Iris pigment epithelial cell (primary cell): ENCODE data around the gene SFR1.
A peak's percentile ranks its signal among the peaks of the same experiment; 100 is the strongest.

Source experiments
- DNase-seq: peaks from one replicate; pipeline ENCODE4 v3.0.0-alpha.2; 2011; ENCODE audit warnings: low read depth

SFR1 gene

GRCh38 chr10:104104926-104105325, 17.0 kb upstream of the SFR1 start:
- DNase-seq: peak; percentile 44

DNA sequence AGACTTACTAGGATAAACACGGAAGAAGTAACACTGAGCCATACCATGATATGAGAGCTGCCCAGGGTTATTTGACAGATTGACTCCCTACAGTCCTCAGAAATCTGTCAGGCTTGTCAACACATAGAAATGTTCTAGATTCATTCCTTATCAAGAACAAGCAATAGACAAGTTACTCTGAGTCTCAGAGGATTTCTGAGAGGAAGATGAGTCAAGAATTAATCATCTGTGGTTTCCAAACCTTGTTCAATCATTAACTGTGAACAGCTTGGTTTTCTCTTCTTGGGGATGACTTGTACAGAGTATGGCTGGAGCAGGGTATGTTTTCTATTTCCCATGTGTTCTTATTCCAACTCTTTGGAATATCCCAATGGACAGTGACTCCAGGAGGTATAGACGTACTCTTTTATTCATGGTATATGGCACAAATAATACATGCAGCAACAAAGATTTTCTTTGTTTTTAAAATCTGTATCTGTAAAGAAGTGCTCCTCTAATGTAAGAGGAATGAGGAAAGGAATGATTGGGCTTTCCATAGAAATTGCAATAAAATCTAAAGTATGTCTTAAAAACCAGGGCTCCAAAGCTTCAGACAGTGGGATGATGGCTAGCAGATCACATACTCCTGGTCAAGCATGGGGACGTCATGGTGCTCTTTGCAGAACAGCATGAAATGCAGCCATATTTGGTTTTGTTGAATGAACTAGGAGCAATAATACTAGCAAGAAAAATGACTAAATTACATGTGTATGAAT, 11.9 kb upstream of the SFR1 start:
- DNase-seq: peak; percentile 89

GRCh38 chr10:104113376-104113956, 8.5 kb upstream of the SFR1 start:
- DNase-seq: no peak

- peak; percentile 68 for DNase-seq
Measured at GRCh38 chr10:104117839-104118323, 4.1 kb upstream of the SFR1 start.

- peak; percentile 9 for DNase-seq
Measured at GRCh38 chr10:104119996-104120395, 2.0 kb upstream of the SFR1 start.

- DNase-seq: no peak
Measured at GRCh38 chr10:104120512-104120902, 1.5 kb upstream of the SFR1 start.

GRCh38 chr10:104120903-104121484, 977 bp upstream of the SFR1 start:
- DNase-seq: peak; percentile 98

DNA sequence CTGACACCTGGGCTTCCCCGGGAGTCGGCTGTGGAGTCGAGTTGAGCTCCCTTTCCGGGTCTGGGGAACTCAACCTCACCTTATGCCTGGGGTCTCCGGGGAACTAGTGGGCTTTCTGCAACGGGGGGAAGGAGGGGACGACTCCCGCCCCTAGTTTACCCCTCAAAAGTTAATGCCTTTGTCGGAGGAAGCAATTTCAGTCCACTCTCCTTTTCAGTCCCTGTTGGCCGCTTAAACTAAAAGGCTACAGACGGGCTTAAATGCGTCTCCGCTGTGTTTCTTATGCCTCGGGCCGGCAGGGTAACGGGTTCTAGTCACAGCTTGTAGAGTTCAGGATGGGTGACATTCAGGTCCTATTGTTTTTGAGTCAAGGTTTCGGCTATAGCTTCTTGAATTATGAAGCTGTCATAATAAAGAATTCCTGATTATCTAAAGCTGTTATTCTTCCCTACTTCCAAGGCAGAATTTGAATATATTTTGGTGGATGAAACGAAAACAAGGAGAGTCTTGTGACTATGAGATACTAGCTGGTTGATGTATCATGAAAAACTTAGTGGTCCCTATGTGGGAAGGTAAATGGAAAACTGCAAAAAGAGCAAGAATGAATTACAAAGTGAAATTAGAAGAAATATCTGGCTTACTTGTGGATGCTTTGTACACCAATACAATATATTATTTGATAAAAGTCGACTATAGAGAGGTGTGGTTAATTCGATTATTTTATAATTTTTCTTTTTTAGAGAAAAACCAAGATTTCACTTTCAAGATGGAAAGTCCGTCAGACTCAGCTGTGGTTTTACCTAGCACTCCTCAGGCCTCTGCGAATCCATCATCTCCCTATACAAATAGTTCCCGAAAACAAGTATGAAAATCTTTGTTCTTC, 495 bp downstream of the SFR1 start:
- no peak for DNase-seq

GRCh38 chr10:104123397-104123796, 1.4 kb downstream of the SFR1 start:
- peak; percentile 41 for DNase-seq

DNA sequence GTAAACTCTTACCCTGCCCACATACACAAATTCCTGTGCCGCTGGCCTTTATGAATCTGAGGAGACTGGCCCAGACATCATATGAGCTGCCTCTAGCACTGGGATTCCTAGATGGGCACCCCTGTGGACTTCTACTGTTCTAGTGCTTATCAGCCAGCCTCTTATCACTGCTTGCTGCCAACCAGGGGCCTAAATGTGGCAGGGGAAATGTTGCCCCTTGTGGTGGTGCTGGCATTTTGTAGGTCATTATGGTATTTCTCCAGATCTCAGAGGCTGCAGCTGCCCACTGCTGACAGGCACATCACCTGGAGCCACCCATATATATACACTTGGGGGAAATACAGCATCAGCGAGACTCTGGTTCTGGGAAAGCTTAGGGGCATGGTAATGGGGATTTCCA, 5.4 kb downstream of the SFR1 start:
- DNase-seq: no peak

GRCh38 chr10:104128214-104128613, 6.2 kb downstream of the SFR1 start:
- DNase-seq: peak; percentile 49

GRCh38 chr10:104130041-104130440, 8.1 kb downstream of the SFR1 start:
- DNase-seq: no peak

GRCh38 chr10:104138131-104138530, 16.2 kb downstream of the SFR1 start:
- no peak for DNase-seq

- peak; percentile 6 for DNase-seq
Measured at GRCh38 chr10:104139221-104139620, 17.2 kb downstream of the SFR1 start.

- DNase-seq: no peak
Measured at GRCh38 chr10:104142081-104142480, 20.1 kb downstream of the SFR1 start.

- DNase-seq: no peak
Measured at GRCh38 chr10:104143829-104144228, 21.9 kb downstream of the SFR1 start.

- DNase-seq: no peak
Measured at GRCh38 chr10:104144931-104145330, 23.0 kb downstream of the SFR1 start.

- DNase-seq: no peak
Measured at GRCh38 chr10:104146882-104147281, 24.9 kb downstream of the SFR1 start.

DNA sequence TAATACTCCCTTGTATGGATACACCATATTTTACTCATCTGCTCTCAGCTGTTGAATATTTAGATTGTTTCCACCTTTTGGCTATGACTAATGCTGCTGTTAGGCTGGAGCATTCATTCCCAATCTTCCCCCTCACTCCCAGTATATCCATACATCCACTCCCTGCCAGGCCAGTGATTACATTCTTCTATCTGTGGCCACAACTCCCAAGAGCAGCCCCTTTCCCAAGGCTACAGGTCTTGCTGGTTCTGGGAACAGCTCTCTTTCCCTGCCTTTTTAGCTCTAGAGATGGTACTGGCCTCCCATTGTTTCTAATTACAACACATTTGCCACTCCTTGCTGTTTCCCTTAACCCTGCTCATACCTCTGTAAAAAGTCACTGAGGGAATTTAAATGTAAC, 28.2 kb downstream of the SFR1 start:
- DNase-seq: no peak

GRCh38 chr10:104151737-104152136, 29.8 kb downstream of the SFR1 start:
- DNase-seq: no peak

DNA sequence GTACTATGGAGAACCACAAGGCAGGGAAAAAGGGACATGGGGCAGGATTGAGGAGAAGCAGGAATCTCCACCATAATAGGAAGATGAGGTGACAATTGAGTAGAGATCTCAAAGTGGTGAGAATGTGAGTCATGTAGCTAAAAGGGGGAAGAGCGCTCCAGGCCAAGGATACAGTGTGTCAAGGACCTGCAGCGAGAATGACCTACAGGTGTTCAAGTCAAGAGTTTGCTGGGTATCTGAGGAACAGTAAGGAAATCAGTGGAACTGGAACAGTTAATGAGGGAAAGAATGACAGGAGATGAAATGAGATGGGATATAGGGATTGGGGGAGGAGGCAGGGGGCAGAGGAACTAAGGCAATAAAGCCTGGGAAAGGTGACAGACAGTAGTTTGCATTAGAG, 33.6 kb downstream of the SFR1 start:
- DNase-seq: no peak

DNA sequence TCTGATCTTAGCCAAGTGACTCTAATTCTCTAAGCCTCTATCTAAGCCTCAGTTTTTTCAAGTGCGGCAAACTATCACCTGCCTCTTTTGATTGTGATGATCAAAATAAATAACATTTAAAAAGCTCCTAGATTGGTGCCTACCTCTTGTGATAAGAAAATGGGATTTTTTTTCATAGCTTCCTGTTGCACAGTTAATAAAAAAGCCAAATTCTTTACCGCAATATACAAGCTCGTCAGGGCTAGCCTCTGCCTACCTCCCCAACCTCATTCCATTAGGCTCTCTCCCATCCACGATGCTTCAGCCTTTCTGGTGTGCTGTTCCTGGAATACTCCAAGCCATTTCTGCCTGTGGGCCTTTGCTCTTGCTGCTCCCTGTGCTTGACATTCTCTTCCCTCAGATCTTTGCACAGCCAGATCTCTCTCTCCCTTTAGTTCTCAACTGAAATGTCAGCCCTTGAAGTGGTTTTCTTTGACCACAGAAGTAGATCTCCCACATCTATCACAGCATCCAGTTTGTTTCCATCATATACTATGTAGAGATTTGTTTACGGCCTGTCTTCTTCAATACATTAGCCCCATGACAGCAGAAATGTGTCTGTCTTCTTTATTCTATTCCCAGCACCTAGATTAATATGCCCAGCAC, 48.8 kb downstream of the SFR1 start:
- no peak for DNase-seq
